ENCODE measurements around the gene FAM219A.

- no peak for TF ChIP-seq CTCF (conservative IDR thresholded peaks at IDR 0.05)
- TF ChIP-seq ZFX (IDR thresholded peaks at IDR 0.05): no peak
Measured at GRCh38 chr9:34458959-34459340, 580 bp upstream of the FAM219A start.

Data from C4-2B (cell line).